Suprapubic skin (tissue), 4 donors: Measurements from ENCODE around the gene NKAIN2.

Experiments
- CTCF ChIP-seq, 2 donors: fragments of 200-600 bp in 1 of 2; fragments of 450-650 bp in 1 of 2; sonication (generic) in 1 of 2; IDR thresholded peaks; one replicate each; pipeline ENCODE4 v1.5.1; 2016 to 2019; ENCODE audit warnings: antibody characterized with exemption in 2 of 2, mild to moderate bottlenecking in 1 of 2, moderate library complexity in 1 of 2
- POLR2A ChIP-seq, 2 donors: fragments of 450-650 bp; IDR thresholded peaks; one replicate each; pipeline ENCODE4 v1.6.1; 2017; ENCODE audit warnings: antibody characterized with exemption in 2 of 2, mild to moderate bottlenecking in 2 of 2, moderate library complexity in 2 of 2
- POLR2AphosphoS5 ChIP-seq, 3 donors: sonication (generic); formaldehyde crosslinking; IDR thresholded peaks; one replicate each; pipeline ENCODE4 v1.6.1; 2017; ENCODE audit warnings: antibody characterized with exemption in 3 of 3

GRCh38 chr6:123953920-123954319 lies 150.3 kb downstream of the NKAIN2 start:
- no peak for TF ChIP-seq CTCF (IDR thresholded peaks at IDR 0.05)
- TF ChIP-seq POLR2AphosphoS5 (IDR thresholded peaks at IDR 0.05): no peak
- TF ChIP-seq POLR2A (IDR thresholded peaks at IDR 0.05): no peak
